SHP77 (cell line): Measurements from ENCODE around the gene LMNA.
"Not testable (repeated sequence)": the region's sequence is repeated elsewhere in the genome, so short reads cannot be mapped to it uniquely, and the experiment has no call there.

Experiments
- DNase-seq, 2 experiments: peaks; one replicate each; lab custom pipeline; 2025; lab: John Stamatoyannopoulos, UW

The LMNA gene

DNA sequence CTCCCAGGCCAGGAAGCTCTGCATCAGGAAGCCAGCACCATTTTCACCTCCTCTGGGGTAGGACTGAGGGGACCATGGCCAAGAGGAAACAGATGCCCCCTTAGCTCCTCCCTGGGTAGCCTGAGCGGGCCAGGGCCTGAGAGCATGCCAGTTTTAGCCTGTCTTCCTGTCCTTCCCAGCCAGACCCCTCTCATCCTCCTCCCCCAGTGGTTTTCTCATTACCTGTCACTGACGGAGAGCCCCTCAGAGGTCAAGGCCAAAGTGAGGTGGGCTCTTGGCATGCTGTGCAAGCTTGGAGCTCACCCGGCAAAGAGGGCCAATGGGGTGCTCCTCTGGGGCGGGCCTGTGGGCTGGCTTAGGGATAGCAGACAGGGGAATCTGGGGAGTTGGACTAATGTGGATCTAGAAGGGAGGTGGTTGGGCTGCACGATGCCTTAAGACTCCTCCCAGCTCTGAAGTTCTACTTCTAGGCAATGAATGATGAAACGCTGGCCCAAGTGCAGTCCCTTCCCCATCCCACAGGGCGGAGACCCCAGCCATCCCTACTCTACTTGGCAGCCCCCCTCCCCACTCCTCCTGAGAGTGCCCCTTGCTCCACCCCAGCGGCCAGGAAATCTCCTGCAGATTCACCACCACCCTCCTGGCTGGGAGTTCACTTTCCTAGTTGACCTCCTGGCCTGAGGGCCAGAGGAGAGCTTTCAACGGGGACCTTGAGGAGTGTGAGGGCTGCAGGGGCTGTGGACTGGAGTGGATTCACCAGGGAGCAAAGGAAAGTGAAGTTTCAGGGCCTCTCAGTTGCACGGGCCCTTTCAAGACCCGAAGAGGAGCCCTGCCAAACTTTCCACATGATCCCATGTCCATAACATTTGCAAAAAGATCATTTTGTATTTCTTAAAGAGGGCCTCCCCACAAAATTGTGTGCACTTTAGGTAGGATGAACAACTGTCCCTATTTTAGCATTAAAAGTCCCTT, 9.4 kb upstream of the LMNA start:
- no peak for DNase-seq

DNA sequence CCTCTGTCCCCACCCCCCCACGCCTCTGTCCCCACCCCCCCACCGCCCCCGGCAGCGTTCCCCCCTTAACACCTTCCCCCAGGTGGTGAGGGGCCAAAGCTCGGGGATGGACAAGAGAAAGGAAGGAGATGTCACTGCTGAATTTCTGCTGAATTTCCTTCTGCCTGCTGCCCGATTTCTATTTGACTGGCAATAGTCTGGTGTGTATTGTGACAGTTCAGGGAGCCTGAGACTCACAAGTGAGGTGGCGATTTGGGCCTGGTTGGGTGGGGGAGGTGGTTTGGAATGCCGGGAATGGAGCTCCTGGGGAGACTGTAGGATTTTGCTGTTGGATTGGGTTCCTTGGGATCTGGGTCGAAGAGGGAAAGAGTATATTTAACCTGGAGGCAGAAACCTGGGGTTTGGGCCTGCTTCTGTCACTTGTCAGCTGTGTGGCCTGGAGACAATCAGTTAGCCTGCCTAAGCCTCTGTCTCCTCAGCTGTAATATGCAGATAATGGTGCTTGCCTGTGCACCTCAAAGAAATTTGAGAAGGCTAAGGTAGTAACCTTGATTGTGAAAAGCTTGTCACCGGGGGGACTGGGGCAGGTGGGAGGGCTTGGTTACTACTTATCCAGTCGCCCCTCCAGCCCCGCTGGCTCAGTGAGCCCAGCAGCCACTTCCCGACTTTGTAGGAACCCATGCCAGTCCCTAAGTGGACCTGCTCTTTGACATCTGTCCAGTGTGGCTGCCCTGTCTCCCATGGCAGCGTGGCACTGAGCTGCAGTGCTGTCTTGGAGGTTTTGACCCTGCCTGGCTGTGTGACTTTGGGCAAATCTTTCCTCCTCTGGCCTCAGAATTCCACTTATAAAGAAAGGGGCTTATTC, 7.7 kb upstream of the LMNA start:
- peak in 1 of 2 experiments; percentile 58 for DNase-seq

DNA sequence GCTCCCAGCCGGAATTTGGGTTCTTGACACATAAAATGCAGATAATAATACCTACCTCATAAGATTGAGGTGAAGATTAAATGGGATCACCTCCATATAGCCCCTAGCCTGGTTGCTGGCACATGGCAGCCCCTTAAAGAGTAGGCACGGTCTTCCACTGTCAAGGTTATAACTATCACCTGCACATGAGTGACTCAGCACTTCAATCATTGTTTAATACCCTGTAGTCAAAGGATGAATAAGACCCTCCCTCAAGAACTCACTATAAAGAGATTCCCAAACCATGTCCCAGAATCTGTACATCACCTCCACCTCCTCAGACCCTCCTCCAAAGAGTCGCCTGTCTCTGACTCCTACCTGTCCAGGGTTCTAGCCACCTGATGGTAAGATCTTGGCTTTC, 6.5 kb upstream of the LMNA start:
- no peak for DNase-seq

DNA sequence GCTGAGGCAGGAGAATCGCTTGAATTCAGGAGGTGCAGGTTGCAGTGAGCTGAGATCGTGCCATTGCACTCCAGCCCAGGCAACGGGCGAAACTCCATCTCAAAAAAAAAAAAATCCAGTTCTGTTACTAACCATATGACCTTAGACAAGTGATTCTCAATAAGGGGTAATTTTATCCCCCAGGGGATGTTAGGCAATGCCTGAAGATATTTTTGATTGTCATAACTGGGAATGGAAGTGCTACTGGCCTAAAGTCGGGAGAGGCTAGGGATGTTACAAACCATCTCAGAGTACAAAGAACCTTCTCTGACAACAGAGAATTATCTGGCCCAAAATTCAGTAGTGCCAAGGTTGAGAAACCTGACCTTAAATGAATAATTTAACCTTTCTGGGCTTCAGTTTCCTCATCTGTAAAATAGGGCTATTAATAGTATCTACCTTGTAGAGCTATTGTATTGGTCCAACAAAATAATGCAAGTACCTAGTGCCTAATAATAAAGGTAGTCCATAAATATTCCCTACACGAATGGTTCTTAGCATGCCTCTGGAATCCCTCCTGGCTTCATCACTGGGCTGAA, 5.8 kb upstream of the LMNA start:
- DNase-seq = no peak

DNA sequence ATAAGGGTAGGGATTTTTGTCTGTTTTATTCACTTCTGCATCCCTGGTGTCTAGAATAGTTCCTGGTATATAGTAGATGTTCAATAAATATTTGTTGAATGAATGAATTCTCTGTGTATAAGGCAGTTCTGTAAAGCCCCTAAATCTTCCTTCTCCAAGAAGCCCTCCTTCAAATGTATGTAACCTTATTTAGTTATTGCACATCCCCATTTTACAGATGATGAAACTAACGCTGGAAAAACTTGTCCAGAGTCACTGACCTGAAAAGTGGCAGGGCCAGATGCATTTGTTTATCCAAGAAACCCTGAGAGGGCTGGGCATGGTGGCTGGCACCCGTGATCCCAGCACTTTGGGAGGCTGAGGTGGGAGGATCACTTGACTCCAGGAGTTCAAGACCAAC, 4.3 kb upstream of the LMNA start:
- DNase-seq = no peak

DNA sequence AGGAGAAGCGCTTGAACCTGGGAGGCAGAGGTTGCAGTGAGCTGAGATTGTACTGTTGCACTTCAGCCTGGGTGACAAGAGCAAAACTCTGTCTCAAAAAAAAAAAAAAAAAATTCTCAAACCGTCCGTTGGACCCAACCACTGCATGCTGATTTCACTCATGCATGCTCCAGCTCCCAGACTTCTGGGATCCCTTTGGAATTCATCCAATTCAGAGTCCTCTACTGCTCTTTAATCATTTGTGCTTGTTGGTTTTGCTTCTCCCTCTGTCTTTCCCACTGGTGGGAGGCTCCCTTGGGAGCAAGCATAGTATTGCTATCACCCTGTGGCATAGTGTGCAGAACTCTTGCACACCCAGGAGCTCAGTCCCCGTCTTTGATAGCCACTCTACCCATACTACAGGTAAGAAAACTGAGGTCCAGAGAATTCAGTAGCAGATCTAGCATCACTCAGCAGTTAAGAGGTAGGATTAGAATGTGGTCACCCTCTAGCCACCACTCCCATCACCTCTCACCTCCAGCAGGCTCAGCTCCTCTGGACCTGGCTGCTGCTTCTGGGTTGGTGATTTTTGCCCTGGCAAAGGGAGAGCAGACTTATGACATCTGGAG, 3.1 kb upstream of the LMNA start:
- no peak for DNase-seq

DNA sequence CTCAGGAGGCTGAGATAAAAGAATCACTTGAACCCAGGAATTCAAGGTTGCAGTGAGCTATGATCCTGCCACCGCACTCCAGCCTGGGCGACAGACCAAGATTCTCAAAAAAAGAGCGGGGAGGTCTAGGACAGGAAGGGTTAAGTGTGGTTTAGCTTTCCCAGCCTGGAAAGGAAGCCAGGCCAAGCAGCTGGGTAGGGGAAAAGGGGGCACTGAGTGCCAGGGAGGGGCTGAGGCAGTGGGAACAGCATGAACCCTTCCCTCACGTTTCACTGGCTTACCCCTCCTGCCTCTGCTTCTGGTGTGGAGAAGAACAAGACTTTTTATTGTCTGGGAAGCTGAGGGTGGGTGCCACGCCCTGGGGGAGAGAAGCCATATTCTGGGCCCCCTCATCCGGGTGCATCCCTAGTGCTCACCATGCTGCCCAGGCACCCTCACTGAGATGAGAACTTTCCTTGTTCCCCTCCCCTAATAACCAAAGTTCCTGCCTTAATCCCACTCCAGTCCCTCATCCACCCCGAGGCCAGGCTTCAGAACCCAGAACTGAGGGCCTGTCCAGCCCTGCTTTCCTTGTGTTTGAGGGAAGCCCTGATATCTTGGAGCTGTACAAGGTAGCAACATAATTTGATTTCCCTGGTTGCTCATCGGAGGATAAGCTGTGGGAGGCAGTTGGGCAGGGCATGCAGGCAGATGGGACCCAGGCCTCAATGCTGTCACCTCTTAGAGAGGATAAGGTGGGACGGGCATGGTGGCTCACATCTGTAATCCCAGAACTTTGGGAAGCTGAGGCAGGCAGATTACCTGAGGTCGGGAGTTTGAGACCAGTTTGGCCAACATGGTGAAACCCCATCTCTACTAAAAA, 2.0 kb upstream of the LMNA start:
- DNase-seq = no peak

DNA sequence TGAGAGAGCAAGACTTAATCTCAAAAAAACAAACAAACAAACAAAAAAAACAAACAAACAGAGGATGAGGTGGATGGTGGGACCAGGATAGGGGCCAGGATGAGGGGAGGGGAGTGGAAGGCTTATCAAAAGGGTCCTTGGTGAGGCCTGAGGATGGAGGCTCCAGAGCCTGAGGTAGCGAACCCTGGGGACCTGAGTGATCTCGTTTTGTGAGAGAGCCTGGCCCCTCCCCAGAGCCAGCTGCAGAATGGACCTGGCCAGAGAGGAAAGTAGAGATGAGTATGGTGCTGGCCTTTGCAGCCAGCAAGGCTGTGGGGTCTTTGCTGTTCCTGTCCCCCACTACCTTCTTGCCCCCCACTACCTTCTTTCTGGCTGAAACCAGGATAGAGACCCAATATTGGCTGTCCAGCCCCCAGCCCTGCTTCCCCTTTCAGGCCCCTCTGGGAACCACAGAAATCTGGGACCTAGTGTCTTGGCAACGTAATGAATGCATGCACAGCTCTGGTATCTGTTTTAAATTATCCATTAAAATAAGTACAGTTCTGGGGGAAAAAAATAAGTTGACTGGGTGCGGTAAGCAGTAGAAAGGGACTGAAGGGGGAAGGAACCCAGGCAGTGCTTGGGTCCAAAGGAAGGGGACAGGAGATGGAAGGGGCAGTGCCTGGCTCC, 1.1 kb upstream of the LMNA start:
- no peak for DNase-seq

DNA sequence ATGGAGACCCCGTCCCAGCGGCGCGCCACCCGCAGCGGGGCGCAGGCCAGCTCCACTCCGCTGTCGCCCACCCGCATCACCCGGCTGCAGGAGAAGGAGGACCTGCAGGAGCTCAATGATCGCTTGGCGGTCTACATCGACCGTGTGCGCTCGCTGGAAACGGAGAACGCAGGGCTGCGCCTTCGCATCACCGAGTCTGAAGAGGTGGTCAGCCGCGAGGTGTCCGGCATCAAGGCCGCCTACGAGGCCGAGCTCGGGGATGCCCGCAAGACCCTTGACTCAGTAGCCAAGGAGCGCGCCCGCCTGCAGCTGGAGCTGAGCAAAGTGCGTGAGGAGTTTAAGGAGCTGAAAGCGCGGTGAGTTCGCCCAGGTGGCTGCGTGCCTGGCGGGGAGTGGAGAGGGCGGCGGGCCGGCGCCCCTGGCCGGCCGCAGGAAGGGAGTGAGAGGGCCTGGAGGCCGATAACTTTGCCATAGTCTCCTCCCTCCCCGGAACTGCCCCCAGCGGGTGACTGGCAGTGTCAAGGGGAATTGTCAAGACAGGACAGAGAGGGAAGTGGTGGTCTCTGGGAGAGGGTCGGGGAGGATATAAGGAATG, 505 bp downstream of the LMNA start:
- no peak for DNase-seq

DNA sequence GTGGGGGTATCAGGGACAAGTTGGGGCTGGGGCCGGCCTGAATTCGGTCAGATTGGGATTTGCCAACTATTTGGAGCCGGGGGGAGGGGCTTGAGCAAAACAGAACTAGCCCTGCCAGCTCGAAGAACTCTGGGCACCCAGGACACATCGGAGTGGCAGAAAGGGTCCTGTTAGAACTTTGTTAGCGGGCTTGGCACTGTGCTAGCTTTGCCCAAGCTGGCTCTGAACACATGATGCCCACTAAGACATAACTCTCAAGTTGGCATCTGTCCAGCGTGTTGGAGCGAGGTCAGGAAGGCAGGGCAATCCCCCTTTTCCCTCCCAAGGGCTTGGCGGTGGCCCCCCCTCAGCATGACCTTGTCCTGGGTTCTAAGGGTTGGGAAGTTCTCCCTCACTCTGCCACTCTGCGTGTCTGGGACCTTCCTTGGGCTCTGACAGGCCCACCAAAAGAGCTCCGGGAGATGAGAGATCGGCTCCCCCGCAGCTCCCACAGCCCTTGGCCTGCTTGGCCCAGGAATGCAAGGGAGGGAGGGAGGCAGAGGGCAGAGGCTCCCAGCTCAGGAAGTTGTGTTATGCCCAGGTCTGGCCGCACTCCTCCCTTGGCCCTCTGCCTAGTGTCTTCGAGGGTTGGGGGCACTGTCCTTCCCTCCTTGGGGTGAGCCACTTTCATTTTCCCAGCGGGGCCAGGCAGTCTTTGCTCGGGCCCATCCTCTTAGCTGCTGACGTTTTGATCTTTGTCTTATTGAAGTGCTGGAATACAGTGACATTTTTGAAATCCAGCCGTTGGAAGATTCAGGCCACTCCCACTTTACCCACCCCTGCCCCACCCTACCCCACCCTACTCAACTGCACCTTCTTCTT, 1.2 kb downstream of the LMNA start:
- peak; percentile 48 to 62 for DNase-seq

DNA sequence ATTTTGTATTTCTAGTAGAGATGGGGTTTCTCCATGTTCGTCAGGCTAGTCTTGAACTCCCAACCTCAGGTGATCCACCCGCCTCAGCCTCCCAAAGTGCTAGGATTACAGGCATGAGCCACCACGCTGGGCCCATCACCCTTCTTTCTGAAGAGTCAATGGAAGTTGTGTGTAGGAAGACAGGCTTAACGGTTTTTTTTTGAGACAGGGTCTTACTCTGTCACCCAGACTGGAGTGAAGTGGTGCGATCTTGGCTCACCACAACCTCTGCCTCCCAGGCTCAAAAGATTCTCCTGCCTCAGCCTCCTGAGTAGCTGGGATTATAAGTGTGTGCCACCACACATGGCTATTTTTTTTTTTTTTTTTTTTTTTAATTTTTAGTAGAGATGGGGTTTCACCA, 2.2 kb downstream of the LMNA start:
- not testable (repeated sequence) for DNase-seq

DNA sequence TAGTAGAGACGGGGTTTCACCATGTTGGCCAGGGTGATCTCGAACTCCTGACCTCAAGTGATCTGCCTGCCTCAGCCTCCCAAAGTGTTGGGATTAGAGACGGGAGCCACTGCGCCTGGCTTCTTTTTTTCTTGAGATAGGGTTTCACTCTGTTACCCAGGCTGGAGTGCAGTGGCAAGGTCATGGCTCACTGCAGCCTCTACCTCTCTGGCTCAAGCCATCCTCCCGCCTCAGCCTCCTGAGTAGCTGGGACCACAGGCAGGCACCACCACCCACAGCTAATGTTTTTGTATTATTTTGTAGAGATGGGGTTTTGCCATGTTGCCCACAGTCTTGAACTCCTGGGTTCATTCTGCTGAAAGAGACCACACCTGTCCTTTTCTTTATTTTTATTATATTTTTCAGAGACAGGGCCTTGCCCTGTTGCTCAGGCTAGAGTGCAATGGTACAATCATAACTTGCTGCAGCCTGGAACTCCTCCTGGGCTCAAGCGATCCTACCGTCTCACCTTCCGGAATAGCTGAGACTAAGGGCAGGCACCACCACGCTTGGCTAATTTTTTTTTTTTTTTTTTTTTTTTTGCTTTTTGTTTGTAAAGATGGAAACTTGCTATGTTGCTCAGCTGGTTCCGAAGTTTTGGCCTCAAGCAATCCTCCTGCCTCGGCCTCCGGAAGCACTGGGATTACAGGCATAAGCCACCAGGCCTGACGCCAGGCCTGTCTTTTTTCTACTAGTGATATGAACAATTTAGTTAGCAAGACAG, 3.1 kb downstream of the LMNA start:
- no peak for DNase-seq

DNA sequence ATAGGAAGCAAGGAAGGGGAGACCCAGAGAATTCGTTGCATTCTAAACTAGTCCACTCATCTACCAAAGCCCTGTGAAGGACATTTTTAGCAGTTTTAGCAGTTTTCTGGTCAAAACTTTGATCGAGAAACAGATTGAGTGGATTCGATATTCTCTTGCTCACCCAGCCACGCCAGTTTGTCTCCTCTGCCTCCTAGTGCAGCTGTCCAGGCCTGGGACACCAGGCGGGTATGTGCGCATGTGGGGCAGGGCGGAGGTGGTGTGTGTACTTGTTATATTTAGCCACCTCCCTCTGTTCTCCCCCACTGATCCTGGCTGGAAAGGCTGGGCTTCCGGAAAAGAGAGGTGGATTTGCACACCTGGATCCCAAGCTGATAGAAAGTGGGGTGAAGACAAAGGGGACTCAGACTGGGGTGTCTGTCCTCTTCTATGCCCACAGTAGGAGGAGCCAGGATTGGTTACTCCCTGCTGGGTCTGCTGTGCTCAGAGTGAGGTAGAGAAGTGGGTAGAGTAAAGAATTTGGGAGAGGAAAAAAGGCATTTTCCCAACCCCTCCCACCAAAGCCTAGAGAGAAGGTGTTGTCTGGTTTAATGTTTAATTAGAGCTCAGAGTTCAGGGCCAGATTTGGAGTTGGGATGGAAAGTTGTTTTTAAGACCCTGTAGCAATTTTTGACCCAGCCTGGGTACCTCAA, 3.8 kb downstream of the LMNA start:
- DNase-seq = peak; percentile 80 to 81

DNA sequence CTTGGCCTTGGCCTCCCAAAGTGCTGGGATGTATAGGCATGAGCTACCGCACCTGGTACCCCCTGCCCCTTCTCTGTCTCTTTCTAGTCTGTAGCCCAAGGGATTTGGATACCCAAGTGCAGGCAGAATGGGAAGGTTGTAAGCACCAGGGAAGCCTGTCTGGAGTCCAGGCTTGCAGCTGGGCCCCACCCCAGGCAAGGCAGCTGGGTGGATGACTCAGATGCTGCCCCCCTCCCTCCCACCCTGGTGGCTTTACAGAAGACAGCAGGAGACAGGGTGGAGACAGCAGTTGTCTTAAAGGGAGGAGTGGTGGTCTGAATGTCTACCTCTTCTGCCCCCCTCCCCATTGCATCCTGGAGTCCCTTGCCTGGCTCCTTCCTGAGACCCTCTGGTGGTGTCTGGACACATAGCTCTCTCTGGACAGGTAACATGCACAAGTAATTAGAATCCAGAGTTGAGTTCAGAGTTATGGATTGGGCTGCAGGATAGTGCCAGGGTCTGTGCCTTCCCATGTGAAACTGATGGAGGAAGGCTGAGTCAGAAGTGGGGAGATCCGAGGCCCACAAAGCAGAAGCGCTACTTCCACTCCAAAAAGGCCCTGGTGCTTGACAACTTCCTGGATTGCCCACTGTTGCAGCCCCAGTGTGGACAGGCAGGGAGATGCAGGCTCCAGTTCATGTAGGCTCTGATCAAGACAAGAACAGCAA, 5.1 kb downstream of the LMNA start:
- peak; percentile 31 to 53 for DNase-seq

DNA sequence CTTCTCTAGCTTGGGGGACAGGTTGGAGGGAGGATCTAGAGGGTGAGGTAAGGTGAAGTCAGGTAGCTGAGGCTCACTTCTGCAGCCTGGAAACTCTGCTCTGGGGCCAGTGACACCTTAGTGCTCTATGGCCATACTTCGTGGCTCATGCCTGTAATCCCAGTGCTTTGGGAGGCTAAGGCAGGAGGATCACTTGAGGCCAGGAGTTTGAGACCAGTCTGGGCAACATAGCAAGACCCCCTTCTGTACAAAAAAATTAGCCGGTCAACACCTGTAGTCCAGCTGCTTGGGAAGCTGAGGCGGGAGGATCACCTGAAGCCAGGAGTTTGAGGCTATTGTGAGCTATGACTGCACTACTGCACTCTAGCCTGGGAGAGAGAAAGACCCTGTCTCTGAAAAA, 5.8 kb downstream of the LMNA start:
- DNase-seq = no peak

DNA sequence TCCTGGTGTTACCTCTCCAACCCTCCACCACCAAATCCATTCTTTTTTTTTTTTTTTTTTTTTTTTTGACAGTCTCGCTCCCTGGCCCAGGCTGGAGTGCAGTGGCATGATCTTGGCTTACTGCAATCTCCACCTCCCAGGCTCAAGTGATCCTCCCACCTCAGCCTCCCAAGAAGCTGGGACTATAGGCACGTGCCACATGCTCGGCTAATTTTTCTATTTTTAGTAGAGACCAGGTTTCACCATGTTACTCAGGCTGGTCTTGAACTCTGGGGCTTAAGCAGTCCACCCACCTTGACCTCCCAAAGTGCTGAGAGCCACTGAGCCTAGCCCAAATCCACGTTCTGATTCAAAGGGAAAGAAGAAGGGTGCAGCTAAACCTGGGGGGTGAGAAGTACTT, 6.5 kb downstream of the LMNA start:
- not testable (repeated sequence) for DNase-seq

DNA sequence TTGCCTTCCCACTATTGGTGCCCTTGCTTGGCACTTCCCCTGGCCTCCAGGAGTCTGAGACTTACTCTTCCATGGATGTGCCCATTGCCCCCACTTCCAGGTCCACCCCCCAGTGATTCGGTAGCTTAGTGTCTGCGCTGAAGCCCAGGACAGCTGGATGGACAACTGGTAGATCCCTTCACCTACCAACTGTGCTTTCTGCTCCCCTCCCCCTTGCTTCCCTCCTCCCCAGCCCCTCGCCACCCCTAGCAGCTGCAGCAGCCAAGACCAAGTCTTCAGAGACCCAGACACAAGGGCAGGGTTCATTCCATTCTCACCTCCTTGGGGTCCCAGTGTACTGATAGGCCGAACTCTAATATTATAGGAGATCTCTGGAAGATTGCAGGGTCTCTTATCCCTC, 6.9 kb downstream of the LMNA start:
- DNase-seq = no peak
